ENCODE data around the gene ZNF552. TPM values are rescaled to one million over a fixed set of nuclear protein-coding genes. Genes with fewer than 3 reads are reported as not detected.

ZNF552 gene
- total RNA-seq, 1 experiment from 2014 or later = 9.2 TPM

DNA sequence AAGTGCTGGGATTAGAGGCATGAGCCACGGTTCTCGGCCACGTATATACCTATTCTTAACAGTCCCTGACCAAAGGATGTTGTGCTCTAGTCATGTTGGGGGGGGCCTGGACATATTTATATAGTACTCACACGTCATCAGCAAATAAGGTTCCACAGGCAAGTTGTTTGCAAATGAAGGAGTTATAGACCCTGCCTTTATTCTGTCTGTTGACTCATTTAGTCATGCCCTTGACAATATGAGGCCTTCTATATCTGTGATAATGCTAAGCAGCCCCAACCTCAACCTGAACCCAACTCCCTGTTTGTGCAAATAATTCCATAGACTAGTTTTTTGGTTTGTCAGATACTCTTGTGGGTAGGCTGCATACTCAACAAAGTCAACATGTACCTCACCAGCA is 36.4 kb downstream of the ZNF552 start:
- H3K9me3 ChIP-seq (ENCODE audit: control insufficient read depth, low read depth, low read length) = no peaks in the 10 kb centered on the region
- peaks cover 18% of the 10 kb centered on the region; the same call in 1 of the 2 replicates for H3K79me2 ChIP-seq (ENCODE audit: insufficient read depth, low read length)

More for the DNA sequence above, 36.4 kb downstream of the ZNF552 start:
- Mint-ChIP-seq H3K27me3 (ENCODE audit: low read depth) (no peaks in the 10 kb centered on the region), H3K27ac (no peak overlapping the region), H3K4me1 (no peaks in the 10 kb centered on the region), H3K4me3 (no peak overlapping the region), H3K9me3 (peaks cover 0 to 4% of the 10 kb centered on the region in 2 experiments; a peak in 2 of 5 replicates), H3K36me3 (ENCODE audit: insufficient read depth in 1 of 3, low read depth in 3 of 3) (peaks cover 53 to 70% (median 60%) of the 10 kb centered on the region in 3 experiments)
- no peak overlapping the region for H2AFZ ChIP-seq (ENCODE audit: low read length)
- no peak overlapping the region for H2BK120ac ChIP-seq (ENCODE audit: low read depth, low read length, poor library complexity, severe bottlenecking)
- H2AK5ac ChIP-seq (ENCODE audit: insufficient read length, low read length) = no peak overlapping the region
- no peak overlapping the region for H4K5ac ChIP-seq (ENCODE audit: insufficient read length, low read depth, low read length)
- H3K79me1 ChIP-seq (ENCODE audit: insufficient read depth, low read depth, low read length, poor library complexity, severe bottlenecking) = no peaks in the 10 kb centered on the region
- H3K23me2 ChIP-seq (ENCODE audit: insufficient read length, low read depth, low read length, poor library complexity, severe bottlenecking) = no peaks in the 10 kb centered on the region
- H3K23ac ChIP-seq (ENCODE audit: insufficient read length, low read depth, low read length) = no peak overlapping the region
- H2BK15ac ChIP-seq (ENCODE audit: low read depth, low read length) = no peak overlapping the region
- H3K14ac ChIP-seq (ENCODE audit: insufficient read depth, low read length) = no peak overlapping the region
- no peaks in the 10 kb centered on the region for H3K27me3 ChIP-seq (ENCODE audit: insufficient read depth, low read length)
- no peak overlapping the region for H4K91ac ChIP-seq (ENCODE audit: insufficient read length, low read depth, low read length)
- no peak overlapping the region for H3K27ac ChIP-seq (ENCODE audit: insufficient read length, low read depth, low read length)
- H3K4me1 ChIP-seq (ENCODE audit: insufficient read depth, low read length) = no peaks in the 10 kb centered on the region
- no peak overlapping the region for H3K18ac ChIP-seq (ENCODE audit: insufficient read length, low read depth, low read length)
- H2BK5ac ChIP-seq (ENCODE audit: insufficient read length, low read length) = no peak overlapping the region
- no peak for DNase-seq
- no peaks in the 10 kb centered on the region for H4K20me1 ChIP-seq (ENCODE audit: control insufficient read depth, insufficient read depth, insufficient read length)
- H2BK20ac ChIP-seq (ENCODE audit: low read depth, low read length, poor library complexity, severe bottlenecking) = no peak overlapping the region
- H3K9ac ChIP-seq (ENCODE audit: extremely low read depth, insufficient read length, low read length) = no peak overlapping the region
- H3K56ac ChIP-seq (ENCODE audit: insufficient read length, low read depth, low read length) = no peak overlapping the region
- H2BK12ac ChIP-seq (ENCODE audit: insufficient read length, low read depth, low read length) = no peak overlapping the region
- no peak overlapping the region for H3T11ph ChIP-seq (ENCODE audit: low read length)
- TF ChIP-seq, protein P1, sequence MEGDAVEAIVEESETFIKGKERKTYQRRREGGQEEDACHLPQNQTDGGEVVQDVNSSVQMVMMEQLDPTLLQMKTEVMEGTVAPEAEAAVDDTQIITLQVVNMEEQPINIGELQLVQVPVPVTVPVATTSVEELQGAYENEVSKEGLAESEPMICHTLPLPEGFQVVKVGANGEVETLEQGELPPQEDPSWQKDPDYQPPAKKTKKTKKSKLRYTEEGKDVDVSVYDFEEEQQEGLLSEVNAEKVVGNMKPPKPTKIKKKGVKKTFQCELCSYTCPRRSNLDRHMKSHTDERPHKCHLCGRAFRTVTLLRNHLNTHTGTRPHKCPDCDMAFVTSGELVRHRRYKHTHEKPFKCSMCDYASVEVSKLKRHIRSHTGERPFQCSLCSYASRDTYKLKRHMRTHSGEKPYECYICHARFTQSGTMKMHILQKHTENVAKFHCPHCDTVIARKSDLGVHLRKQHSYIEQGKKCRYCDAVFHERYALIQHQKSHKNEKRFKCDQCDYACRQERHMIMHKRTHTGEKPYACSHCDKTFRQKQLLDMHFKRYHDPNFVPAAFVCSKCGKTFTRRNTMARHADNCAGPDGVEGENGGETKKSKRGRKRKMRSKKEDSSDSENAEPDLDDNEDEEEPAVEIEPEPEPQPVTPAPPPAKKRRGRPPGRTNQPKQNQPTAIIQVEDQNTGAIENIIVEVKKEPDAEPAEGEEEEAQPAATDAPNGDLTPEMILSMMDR (conservative IDR thresholded peaks at IDR 0.05) = no peak
- H3K4ac ChIP-seq (ENCODE audit: low read depth, low read length) = no peak overlapping the region
- no peak overlapping the region for H4K8ac ChIP-seq (replicated peaks; ENCODE audit: insufficient read length, low read depth, low read length)
- no CpG with 5 or more reads among the region's 4 CpGs for WGBS (ENCODE audit: extremely low coverage, insufficient read length, low lambda C conversion rate)
- H3K4me2 ChIP-seq (ENCODE audit: insufficient read depth, insufficient read length, low read length) = no peak overlapping the region

All from H9 (cell line).